GM21717 (cell line): ENCODE measurements around the gene FBN2.
A peak's percentile ranks its signal among the peaks of the same experiment; 100 is the strongest.

Experiments
- ATAC-seq: cut with Tn5 transposase; IDR thresholded peaks from one replicate; pipeline ENCODE4 v1.9.1; 2021; ENCODE audit warnings: mild to moderate bottlenecking, moderate library complexity; ENCODE audit not compliant: unreplicated experiment

The FBN2 gene

DNA sequence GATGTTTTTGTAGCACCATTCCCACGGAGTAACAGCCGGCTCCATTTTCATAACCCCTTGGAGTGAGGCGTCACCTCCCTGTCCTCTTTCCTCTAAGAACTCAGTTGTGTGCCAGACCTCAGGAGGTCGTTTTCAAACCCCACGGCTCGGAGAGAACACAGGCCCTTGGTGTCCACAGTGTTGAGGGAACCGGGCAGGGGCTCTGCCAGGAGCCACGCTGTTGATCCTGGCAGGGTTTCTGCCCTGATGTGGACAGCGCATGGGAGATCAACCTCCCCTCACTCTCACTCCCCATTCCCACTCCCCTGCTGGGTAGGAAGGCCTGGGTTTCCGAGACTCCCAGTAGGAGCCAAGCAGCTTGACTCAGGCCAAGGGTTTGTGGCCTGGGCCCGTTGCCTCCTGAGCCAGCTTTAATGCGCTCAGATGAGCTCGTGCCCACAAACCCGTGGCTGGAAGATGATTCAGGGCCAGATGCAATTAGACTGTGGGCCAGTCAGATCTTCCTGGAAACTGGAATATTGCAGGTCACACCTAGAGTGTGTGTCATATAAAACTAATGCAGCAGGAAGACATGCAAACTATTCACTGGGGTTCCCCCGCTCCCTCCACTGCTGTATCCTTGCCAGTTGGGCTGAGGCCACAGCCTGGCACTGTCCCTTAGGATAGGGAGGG lies 321.0 kb downstream of the FBN2 start:
- ATAC-seq = no peak

GRCh38 chr5:128216285-128216684 lies 321.8 kb downstream of the FBN2 start:
- no peak for ATAC-seq

GRCh38 chr5:128213833-128214232 lies 324.2 kb downstream of the FBN2 start:
- ATAC-seq = no peak

GRCh38 chr5:128213340-128213739 lies 324.7 kb downstream of the FBN2 start:
- ATAC-seq = peak; percentile 62

DNA sequence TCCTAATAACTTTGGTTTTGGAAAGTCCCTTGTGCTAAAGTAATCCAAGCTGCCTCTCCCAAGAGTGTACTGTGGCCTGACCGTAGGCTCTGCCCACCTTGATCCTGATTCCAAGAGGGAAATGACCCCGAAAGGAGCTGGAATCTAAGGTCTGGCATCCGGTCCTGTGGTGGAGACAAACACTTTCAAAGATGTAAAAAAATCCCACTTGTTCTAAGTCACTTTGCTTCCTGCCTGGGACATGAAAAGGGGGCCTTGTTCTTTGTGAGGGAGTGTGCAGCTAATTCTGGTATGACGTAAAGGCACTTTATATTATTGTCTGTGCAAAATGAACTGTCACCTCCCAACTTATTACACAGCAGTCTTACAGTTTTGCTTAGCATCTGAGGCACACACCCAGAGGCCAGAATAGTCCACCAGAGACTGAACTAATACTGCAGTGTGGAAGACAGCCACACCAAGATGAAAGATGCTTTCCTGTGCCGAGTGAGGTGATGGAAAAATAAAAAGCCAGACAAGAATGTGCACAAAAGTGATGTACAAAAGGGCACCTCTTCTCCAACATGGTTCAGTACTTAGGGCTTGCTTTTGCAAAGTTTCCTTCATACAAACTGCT lies 325.7 kb downstream of the FBN2 start:
- ATAC-seq = no peak

GRCh38 chr5:128208436-128208835 lies 329.6 kb downstream of the FBN2 start:
- no peak for ATAC-seq
